Measurements from ENCODE around the gene HDAC8.

GRCh38 chrX:72280321-72280845, 292.3 kb downstream of the HDAC8 start:
- TF ChIP-seq CTCF (IDR thresholded peaks at IDR 0.05) (no peak), POLR2A (IDR thresholded peaks at IDR 0.05) (no peak), EP300 (IDR thresholded peaks at IDR 0.05) (no peak), POLR2AphosphoS5 (IDR thresholded peaks at IDR 0.05) (no peak)

All from stomach (tissue), 4 donors.